MG63 (cell line): Measurements from ENCODE around the gene OCLN. TPM values are rescaled to one million over a fixed set of nuclear protein-coding genes. Genes with fewer than 3 reads are reported as not detected.
"Not testable (repeated sequence)": the region's sequence is repeated elsewhere in the genome, so short reads cannot be mapped to it uniquely, and the experiment has no call there.

Experiments used
- DNase-seq: peaks from one replicate; pipeline ENCODE4 v3.0.0-alpha.2; 2020
- H3K27me3 ChIP-seq: fragments of 250-450 bp; sonication (Bioruptor Pico); 2 replicates; pipeline ENCODE4 v1.5.1; 2020; ENCODE audit warnings: mild to moderate bottlenecking, moderate library complexity
- H3K36me3 ChIP-seq: fragments of 250-450 bp; sonication (Bioruptor Pico); 2 replicates; pipeline ENCODE4 v1.5.1; 2020; ENCODE audit warnings: mild to moderate bottlenecking, moderate library complexity
- H3K4me3 ChIP-seq: fragments of 250-450 bp; sonication (Bioruptor Pico); 2 replicates; pipeline ENCODE4 v1.5.1; 2020; ENCODE audit warnings: mild to moderate bottlenecking, moderate library complexity
- H3K9me3 ChIP-seq: fragments of 250-450 bp; sonication (Bioruptor Pico); 2 replicates; pipeline ENCODE4 v1.5.1; 2020; ENCODE audit warnings: mild to moderate bottlenecking, moderate library complexity
- total RNA-seq: library from RNA; depleted of rRNA; stranded (reverse); fragments of >200 nt; shearing (Covaris generic); gene quantifications from 2 replicates; pipeline ENCODE4 v1.2.3, GENCODE V29; 2014; ENCODE audit warnings: low replicate concordance

Gene OCLN
- total RNA-seq, 1 experiment from 2014 or later: 2.1 TPM

- DNase-seq, H3K27me3 ChIP-seq, H3K9me3 ChIP-seq, H3K36me3 ChIP-seq, H3K4me3 ChIP-seq: not testable (repeated sequence)
Observed at GRCh38 chr5:69478296-69478695, 14.3 kb upstream of the OCLN start.

DNA sequence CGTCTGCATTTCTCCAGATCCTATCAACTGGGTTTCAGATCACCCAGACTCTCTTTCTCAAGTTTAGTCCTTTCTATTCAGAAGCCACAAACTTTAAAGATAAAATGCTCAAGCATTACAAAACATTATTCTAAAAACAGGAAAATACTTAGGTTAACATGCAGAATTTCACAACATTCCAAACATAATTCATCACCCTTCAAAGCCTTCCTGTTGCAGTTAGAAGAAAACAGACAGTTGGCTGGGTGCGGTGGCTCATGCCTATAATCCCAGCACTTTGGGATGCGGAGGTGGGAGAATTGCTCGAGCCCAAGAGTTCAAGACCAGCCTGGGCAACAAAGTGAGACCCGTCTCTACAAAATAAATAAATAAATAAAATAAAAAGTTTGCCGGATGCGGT is 7.7 kb upstream of the OCLN start:
- peak; percentile 58 for DNase-seq

GRCh38 chr5:69485471-69485870 is 7.1 kb upstream of the OCLN start:
- Histone ChIP-seq H3K36me3 (no peaks in the 10 kb centered on the region), H3K4me3 (no peak overlapping the region)

More for the DNA sequence above, 7.7 kb upstream of the OCLN start:
- Histone ChIP-seq H3K4me3 (no peak overlapping the region), H3K27me3 (peaks cover 4% of the 10 kb centered on the region), H3K36me3 (no peaks in the 10 kb centered on the region), H3K9me3 (no peaks in the 10 kb centered on the region)

GRCh38 chr5:69489246-69489645 is 3.3 kb upstream of the OCLN start:
- peaks cover 44% of the 10 kb centered on the region for H3K27me3 ChIP-seq

More at GRCh38 chr5:69485471-69485870, 7.1 kb upstream of the OCLN start:
- Histone ChIP-seq H3K9me3 (no peaks in the 10 kb centered on the region), H3K27me3 (peaks cover 10% of the 10 kb centered on the region)
- no peak for DNase-seq

DNA sequence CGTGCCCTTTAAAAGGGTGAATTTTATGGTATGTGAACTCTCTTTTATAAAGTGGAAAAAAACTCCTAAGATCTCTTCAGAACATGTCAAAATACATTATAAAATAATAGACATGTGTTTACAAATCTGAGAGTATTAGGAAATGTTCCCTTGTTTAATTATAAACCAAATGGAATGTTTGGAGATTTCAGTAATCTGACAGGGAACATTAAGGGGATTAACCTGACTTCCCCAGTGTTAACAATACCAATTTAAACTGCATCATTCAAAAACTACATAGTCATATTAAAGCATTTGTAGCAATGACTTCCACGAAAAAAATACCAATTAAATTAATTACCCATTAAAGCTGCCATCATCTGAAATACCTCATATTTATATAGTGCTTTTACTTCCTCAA is 1.6 kb upstream of the OCLN start:
- H3K36me3 ChIP-seq: no peaks in the 10 kb centered on the region
- no peak overlapping the region for H3K4me3 ChIP-seq
- no peaks in the 10 kb centered on the region for H3K9me3 ChIP-seq
- DNase-seq: no peak
- peaks cover 44% of the 10 kb centered on the region for H3K27me3 ChIP-seq

More at GRCh38 chr5:69489246-69489645, 3.3 kb upstream of the OCLN start:
- no peaks in the 10 kb centered on the region for H3K36me3 ChIP-seq
- no peaks in the 10 kb centered on the region for H3K9me3 ChIP-seq
- DNase-seq: no peak
- H3K4me3 ChIP-seq: no peak overlapping the region

GRCh38 chr5:69491838-69492390 is 676 bp upstream of the OCLN start:
- DNase-seq: no peak
- Histone ChIP-seq H3K9me3 (no peaks in the 10 kb centered on the region), H3K36me3 (no peaks in the 10 kb centered on the region), H3K4me3 (peak overlapping the region; percentile 47; the same call in 1 of the 2 replicates), H3K27me3 (peaks cover 44% of the 10 kb centered on the region)

DNA sequence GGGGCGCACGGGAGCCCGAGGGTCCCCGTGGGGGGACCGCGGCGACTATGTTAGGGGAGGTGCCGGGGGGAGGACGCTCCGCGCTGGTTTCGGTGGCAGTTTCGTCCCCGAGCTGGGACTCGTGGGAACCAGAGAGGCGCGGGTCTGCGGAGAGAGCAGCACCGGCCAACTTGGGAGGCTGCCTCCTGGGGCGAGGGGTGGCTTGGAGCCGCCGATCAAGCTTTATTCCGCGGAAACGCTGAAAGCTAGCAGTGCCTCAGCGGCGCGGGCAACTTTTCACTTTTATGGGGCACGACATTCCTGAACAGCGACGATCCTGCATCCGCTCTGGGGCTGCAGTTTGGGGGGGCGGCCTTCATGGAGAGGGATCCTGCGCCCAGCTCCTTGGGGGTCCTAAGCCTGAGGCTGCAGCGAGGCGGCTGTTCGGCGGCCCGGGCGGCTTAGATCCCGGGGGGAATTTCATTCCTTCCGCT is 369 bp downstream of the OCLN start:
- peak overlapping the region; percentile 47 for H3K4me3 ChIP-seq
- H3K27me3 ChIP-seq: peaks cover 44% of the 10 kb centered on the region
- DNase-seq: peak; percentile 5
- no peaks in the 10 kb centered on the region for H3K36me3 ChIP-seq
- no peaks in the 10 kb centered on the region for H3K9me3 ChIP-seq

DNA sequence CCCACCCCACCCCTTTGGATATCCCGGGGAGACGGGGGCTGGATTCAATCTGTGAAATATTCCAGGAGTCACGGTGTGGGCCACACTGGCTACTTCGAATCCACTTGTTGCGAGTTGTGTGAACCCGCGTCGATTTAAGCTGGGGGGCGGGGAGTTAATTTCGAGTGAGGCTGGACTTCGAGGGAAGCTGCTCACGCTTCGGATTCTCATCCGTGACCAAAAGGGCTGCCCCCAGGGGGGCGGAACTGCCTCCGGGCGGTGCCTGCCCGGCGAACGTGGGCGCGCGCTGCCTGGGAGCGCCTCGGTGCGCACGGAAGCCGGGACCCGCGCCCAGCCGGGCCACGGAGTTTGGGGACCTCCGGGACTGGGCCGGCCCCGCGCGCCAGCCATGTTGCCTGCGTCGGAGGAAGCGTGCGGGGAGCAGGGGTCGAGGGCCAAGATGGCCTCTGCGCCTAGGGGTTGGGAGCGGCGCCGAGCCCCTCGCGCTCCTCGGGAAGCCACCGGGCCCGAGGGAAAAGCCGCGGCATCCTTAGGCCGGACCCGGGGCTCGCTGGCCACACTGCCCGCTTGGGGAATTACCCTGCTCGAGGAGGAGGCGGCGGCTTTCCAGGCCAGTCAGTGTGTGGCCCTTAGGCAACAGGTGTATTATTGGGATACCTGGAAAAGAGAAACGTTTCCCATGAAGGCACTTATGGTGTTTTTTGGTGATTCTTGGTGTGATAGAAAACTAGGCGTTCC is 975 bp downstream of the OCLN start:
- Histone ChIP-seq H3K4me3 (peak overlapping the region; percentile 47), H3K9me3 (no peaks in the 10 kb centered on the region), H3K27me3 (peaks cover 44% of the 10 kb centered on the region), H3K36me3 (no peaks in the 10 kb centered on the region)
- DNase-seq: peak; percentile 43

- DNase-seq: no peak
- no peaks in the 10 kb centered on the region for H3K36me3 ChIP-seq
- peaks cover 44% of the 10 kb centered on the region for H3K27me3 ChIP-seq
- H3K4me3 ChIP-seq: no peak overlapping the region
- H3K9me3 ChIP-seq: no peaks in the 10 kb centered on the region
Observed at GRCh38 chr5:69494452-69494851, 1.9 kb downstream of the OCLN start.

GRCh38 chr5:69497006-69497520 is 4.5 kb downstream of the OCLN start:
- no peaks in the 10 kb centered on the region for H3K9me3 ChIP-seq
- peaks cover 19% of the 10 kb centered on the region for H3K27me3 ChIP-seq
- no peak for DNase-seq
- no peaks in the 10 kb centered on the region for H3K36me3 ChIP-seq
- H3K4me3 ChIP-seq: no peak overlapping the region

DNA sequence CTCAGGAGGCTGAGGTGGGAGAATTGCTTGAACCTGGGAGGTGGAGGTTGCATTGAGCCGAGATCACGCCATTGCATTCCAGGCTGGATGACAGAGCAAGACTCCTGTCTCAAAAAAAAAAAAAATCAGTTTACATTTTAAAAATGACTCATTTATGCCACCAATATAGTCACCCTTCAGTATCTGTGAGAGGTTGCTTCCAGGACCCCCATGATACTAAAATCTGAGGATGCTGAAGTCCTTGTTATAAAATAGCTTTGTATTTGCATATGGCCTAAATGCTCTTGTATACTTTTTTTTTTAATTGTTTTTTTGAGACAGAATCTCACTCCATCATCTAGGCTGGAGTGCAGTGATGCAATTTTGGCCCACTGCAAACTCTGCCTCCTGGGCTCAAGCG is 5.8 kb downstream of the OCLN start:
- Histone ChIP-seq H3K27me3 (peaks cover 6% of the 10 kb centered on the region), H3K9me3 (no peaks in the 10 kb centered on the region), H3K4me3 (no peak overlapping the region), H3K36me3 (no peaks in the 10 kb centered on the region)
- no peak for DNase-seq

DNA sequence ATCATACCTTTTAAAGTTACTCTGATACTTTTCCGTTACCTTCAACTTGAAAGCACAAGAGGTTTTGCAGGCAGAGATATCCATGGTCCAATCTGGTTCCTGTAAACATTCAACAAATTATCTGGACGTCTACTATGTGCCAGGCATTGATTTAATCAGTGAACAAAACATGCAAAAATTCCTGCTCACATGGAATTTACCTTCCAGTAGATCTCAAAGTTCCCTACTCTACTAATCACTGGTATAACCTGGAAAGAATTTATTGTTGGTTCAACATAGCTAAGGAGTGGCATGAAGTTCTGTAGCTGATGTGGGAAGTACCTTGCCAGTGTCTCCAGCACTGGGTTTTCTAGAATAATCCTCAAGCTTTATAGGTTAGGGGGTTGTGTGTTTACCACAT is 9.8 kb downstream of the OCLN start:
- Histone ChIP-seq H3K4me3 (no peak overlapping the region), H3K36me3 (no peaks in the 10 kb centered on the region)

DNA sequence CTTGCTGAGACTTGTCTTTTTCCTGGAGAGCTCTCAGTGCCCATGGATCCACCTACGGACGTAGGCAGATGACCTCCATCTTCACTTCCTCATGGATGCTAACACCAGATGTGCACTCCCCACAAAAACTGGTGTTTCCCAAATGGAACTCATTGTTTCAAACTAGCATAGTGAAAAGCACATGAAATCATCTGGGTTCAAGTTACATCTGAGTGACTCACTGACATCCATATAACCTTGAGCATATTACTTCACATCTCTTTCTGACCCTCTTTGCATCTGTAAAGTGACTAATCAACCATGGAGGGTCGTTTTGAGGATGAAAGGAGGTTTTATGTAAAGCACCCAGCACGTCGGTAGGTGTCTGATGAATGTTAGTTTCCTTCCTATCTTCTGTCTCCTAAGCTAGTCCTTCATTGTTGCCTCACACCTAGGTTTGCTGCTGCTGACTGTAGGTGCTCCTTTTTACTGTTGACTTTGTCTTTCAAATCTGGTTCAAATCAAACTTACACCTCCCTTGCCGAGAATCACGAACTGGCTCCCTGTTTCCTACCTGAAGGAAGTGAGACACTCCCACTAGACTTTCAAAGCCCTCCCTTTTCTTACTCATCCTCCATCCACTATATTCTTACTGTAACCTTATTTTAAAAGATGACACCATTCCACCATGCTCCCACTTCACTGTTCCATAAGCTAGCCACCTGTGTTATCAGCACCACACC is 10.3 kb downstream of the OCLN start:
- H3K36me3 ChIP-seq: no peaks in the 10 kb centered on the region
- no peak for DNase-seq
- H3K9me3 ChIP-seq: no peaks in the 10 kb centered on the region
- no peak overlapping the region for H3K4me3 ChIP-seq
- no peaks in the 10 kb centered on the region for H3K27me3 ChIP-seq

More for the DNA sequence above, 9.8 kb downstream of the OCLN start:
- no peaks in the 10 kb centered on the region for H3K9me3 ChIP-seq
- no peaks in the 10 kb centered on the region for H3K27me3 ChIP-seq
- no peak for DNase-seq

DNA sequence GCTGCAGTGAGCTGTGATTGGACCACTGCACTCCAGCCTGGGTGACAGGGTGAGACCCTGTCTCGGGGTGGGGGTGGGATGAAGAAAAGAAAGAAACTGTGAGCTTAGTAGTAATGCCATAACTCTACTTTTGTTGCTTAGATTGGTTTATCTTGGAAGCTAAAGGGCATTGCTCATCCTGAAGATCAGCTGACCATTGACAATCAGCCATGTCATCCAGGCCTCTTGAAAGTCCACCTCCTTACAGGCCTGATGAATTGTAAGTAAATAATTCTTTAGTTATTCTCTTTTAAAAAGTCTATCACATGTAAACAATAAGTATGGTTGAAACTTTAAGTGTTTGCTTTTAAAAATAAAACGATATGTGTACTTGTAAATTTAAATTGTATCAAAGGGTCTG is 11.4 kb downstream of the OCLN start:
- Histone ChIP-seq H3K9me3 (no peaks in the 10 kb centered on the region), H3K4me3 (no peak overlapping the region), H3K36me3 (no peaks in the 10 kb centered on the region), H3K27me3 (no peaks in the 10 kb centered on the region)
- peak; percentile 30 for DNase-seq

GRCh38 chr5:69505306-69505705 is 12.7 kb downstream of the OCLN start:
- H3K36me3 ChIP-seq: no peaks in the 10 kb centered on the region
- no peak for DNase-seq
- no peaks in the 10 kb centered on the region for H3K9me3 ChIP-seq
- no peaks in the 10 kb centered on the region for H3K27me3 ChIP-seq
- no peak overlapping the region for H3K4me3 ChIP-seq

DNA sequence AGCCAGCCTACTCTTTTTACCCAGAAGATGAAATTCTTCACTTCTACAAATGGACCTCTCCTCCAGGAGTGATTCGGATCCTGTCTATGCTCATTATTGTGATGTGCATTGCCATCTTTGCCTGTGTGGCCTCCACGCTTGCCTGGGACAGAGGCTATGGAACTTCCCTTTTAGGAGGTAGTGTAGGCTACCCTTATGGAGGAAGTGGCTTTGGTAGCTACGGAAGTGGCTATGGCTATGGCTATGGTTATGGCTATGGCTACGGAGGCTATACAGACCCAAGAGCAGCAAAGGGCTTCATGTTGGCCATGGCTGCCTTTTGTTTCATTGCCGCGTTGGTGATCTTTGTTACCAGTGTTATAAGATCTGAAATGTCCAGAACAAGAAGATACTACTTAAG is 16.6 kb downstream of the OCLN start:
- Histone ChIP-seq H3K36me3 (no peaks in the 10 kb centered on the region), H3K4me3 (no peak overlapping the region), H3K27me3 (no peaks in the 10 kb centered on the region), H3K9me3 (no peaks in the 10 kb centered on the region; the same call in 1 of the 2 replicates)
- DNase-seq: no peak

- Histone ChIP-seq H3K27me3 (no peaks in the 10 kb centered on the region), H3K9me3 (no peaks in the 10 kb centered on the region; the same call in 1 of the 2 replicates), H3K4me3 (no peak overlapping the region), H3K36me3 (no peaks in the 10 kb centered on the region)
- DNase-seq: no peak
Observed at GRCh38 chr5:69510694-69511093, 18.1 kb downstream of the OCLN start.
